HL-60 (cell line): Measurements from ENCODE around the gene NEU3.

ENCODE experiments used
- CTCF ChIP-seq: IDR thresholded peaks from one replicate; pipeline ENCODE4 v1.5.1; 2011; ENCODE audit warnings: low read length, control low read depth, inconsistent platforms; ENCODE audit not compliant: insufficient read depth
- GABPA ChIP-seq: IDR thresholded peaks from 2 replicates; pipeline ENCODE4 v1.6.1; 2012; ENCODE audit warnings: low read depth
- POLR2AphosphoS5 ChIP-seq: IDR thresholded peaks from 2 replicates; pipeline ENCODE4 v1.6.1; 2012; ENCODE audit warnings: low read depth
- SPI1 ChIP-seq: IDR thresholded peaks from 2 replicates; pipeline ENCODE4 v1.6.1; 2012; ENCODE audit warnings: low read depth, mild to moderate bottlenecking, borderline replicate concordance

GRCh38 chr11:74992852-74993251 lies 4.1 kb downstream of the NEU3 start:
- TF ChIP-seq POLR2AphosphoS5 (no peak), CTCF (no peak), SPI1 (no peak), GABPA (no peak)
